Activated CD8-positive, alpha-beta memory T cell treated with anti-CD3 and anti-CD28 coated beads, Interleukin-2, amount 50 U/mL, for 1 hour (primary cell): ENCODE data around the gene ABHD16A.
A peak's percentile ranks its signal among the peaks of the same experiment; 100 is the strongest.

Experiments
- DNase-seq: peaks from one replicate; pipeline ENCODE4 v3.0.0-alpha.2; 2020; ENCODE audit errors: extremely low read depth

Gene ABHD16A

GRCh38 chr6:31689249-31690110, 13.6 kb downstream of the ABHD16A start:
- no peak for DNase-seq

- no peak for DNase-seq
These were observed 15.0 kb downstream of the ABHD16A start for GRCh38 chr6:31687860-31688693.

GRCh38 chr6:31687321-31687720, 15.8 kb downstream of the ABHD16A start:
- DNase-seq, result no peak

- no peak for DNase-seq
These were observed 16.6 kb downstream of the ABHD16A start for GRCh38 chr6:31686483-31686882.

GRCh38 chr6:31683591-31683990, 19.5 kb downstream of the ABHD16A start:
- DNase-seq, result no peak

GRCh38 chr6:31681135-31681671, 21.9 kb downstream of the ABHD16A start:
- no peak for DNase-seq

- DNase-seq, result no peak
These were observed 22.6 kb downstream of the ABHD16A start, which contains the start of gene LY6G5C for GRCh38 chr6:31680226-31681134. TSS of gene LY6G5C (minus strand) at chr6:31681067. CDS start at chr6:31680373, 694 bp downstream.

GRCh38 chr6:31677955-31678354, 25.2 kb downstream of the ABHD16A start:
- no peak for DNase-seq

GRCh38 chr6:31676904-31677303, 26.2 kb downstream of the ABHD16A start:
- DNase-seq, result no peak

- no peak for DNase-seq
These were observed 26.7 kb downstream of the ABHD16A start for GRCh38 chr6:31676322-31676903.

- no peak for DNase-seq
These were observed 33.4 kb downstream of the ABHD16A start, which contains the start of gene LY6G5B for GRCh38 chr6:31669676-31670075. TSS of gene LY6G5B (plus strand) at chr6:31669976. CDS start at chr6:31670951, 975 bp downstream.

- no peak for DNase-seq
These were observed 36.7 kb downstream of the ABHD16A start for GRCh38 chr6:31666337-31666965.

- DNase-seq, result peak; percentile 96
These were observed 37.4 kb downstream of the ABHD16A start, which contains the start of gene CSNK2B for GRCh38 chr6:31665501-31666336. TSS of gene CSNK2B (plus strand) at chr6:31666080. CDS start at chr6:31666832, 752 bp downstream.

GRCh38 chr6:31664790-31665500, 38.2 kb downstream of the ABHD16A start, which contains the start of gene GPANK1:
TSS of gene GPANK1 (minus strand) at chr6:31664997. CDS start at chr6:31664478, 519 bp downstream.
- DNase-seq, result peak; percentile 76

- no peak for DNase-seq
These were observed 38.9 kb downstream of the ABHD16A start for GRCh38 chr6:31663961-31664789.

- DNase-seq, result no peak
These were observed 39.8 kb downstream of the ABHD16A start for GRCh38 chr6:31663126-31663960.
